ENCODE measurements around the gene MCF2L2.

- no peak for TF ChIP-seq NR2C2 (CRISPR knock-in tag; IDR thresholded peaks at IDR 0.05)
- TF ChIP-seq NR2C2 (tag; IDR thresholded peaks at IDR 0.05), result no peak
- TF ChIP-seq CTCF (IDR thresholded peaks at IDR 0.05 in 2 of 3, conservative IDR thresholded peaks at IDR 0.05 in 1 of 3; ENCODE audit: insufficient read depth in 2 of 3, low read depth in 1 of 3, low read length in 3 of 3), result no peak
- no peak for TF ChIP-seq TCF7 (IDR thresholded peaks at IDR 0.05; ENCODE audit: borderline replicate concordance)
- TF ChIP-seq ZNF175 (CRISPR knock-in tag; IDR thresholded peaks at IDR 0.05; ENCODE audit: low read depth), result no peak
- no peak for TF ChIP-seq BDP1 (IDR thresholded peaks at IDR 0.05; ENCODE audit: insufficient read depth, insufficient read length)
- TF ChIP-seq EGR1 (conservative IDR thresholded peaks at IDR 0.05), result no peak
- no peak for TF ChIP-seq BRCA1 (IDR thresholded peaks at IDR 0.05)
- no peak for TF ChIP-seq BRCA1 (CRISPR knock-in tag; IDR thresholded peaks at IDR 0.05)
These were observed 216.3 kb downstream of the MCF2L2 start for GRCh38 chr3:183212096-183212495.
